K562 (cell line): Measurements from ENCODE around the gene SLC6A7. TPM values are rescaled to one million over a fixed set of nuclear protein-coding genes. Genes with fewer than 3 reads are reported as not detected.
A peak's percentile ranks its signal among the peaks of the same experiment; 100 is the strongest.

Source experiments
- ATAC-seq: fragments of 200-7000 bp; cut with Tn5 transposase; 3 replicates; pipeline ENCODE4 v1.9.1; 2020; ENCODE audit warnings: moderate library complexity
- BruUV-seq: library from RNA; stranded (reverse); fragments of 400-500 nt; replicated peaks from 2 replicates; lab custom pipeline; 2021; lab: Mats Ljungman, UMichigan
- CTCF ChIA-PET: fragments of 300-600 bp; formaldehyde crosslinking; extraction: SDS; loops from one replicate; lab custom pipeline; 2021; ENCODE audit warnings: low intra/inter-chr PET ratio; lab: Yijun Ruan, JAX
- POLR2A ChIA-PET: fragments of 300-600, 350-650 bp; sonication (Branson Sonifier 250); formaldehyde crosslinking; extraction: SDS; loops from one replicate; lab custom pipeline; 2021; ENCODE audit warnings: antibody characterized with exemption, inconsistent platforms; lab: Yijun Ruan, JAX
- DNase-seq, 4 experiments: peaks; one replicate each; pipeline versions ENCODE4 v3.0.0 to v3.0.0-alpha.2; 2011 to 2018; ENCODE audit warnings: low spot score in 3 of 4, mixed read lengths in 3 of 4; ENCODE audit errors: extremely low read depth in 1 of 4
- FAIRE-seq: peaks from 2 replicates; lab custom pipeline; 2011; peaks lifted over from hg19 to GRCh38; lab: Jason Lieb, UNC
- H2AFZ ChIP-seq: 2 replicates; pipeline ENCODE4 v1.6.0; 2011; ENCODE audit warnings: low read depth, low read length, control low read depth, inconsistent platforms
- H3K27ac ChIP-seq: fragments of 200-600 bp; 3 replicates; pipeline ENCODE4 v1.8.0; 2011; ENCODE audit warnings: low read depth, mild to moderate bottlenecking, control low read depth, inconsistent platforms, low read length, moderate library complexity, mixed read lengths; ENCODE audit errors: extremely low read depth
- H3K27me3 ChIP-seq, 2 experiments: fragments of 300-600 bp in 1 of 2; 2 replicates in 1 of 2; 3 replicates in 1 of 2; pipeline versions ENCODE4 v1.6.0 to v1.8.0; 2011; ENCODE audit warnings: inconsistent platforms in 2 of 2, low read length in 2 of 2, mild to moderate bottlenecking in 1 of 2, mixed read lengths in 1 of 2, moderate library complexity in 1 of 2; ENCODE audit not compliant: control insufficient read depth in 2 of 2, insufficient read depth in 2 of 2
- H3K36me3 ChIP-seq: fragments of 300-600 bp; 3 replicates; pipeline ENCODE4 v1.8.0; 2011; ENCODE audit warnings: mild to moderate bottlenecking, low read length, inconsistent platforms; ENCODE audit not compliant: control insufficient read depth, insufficient read depth
- H3K4me1 ChIP-seq, 2 experiments: fragments of 200-600 bp in 1 of 2; replicated peaks in 1 of 2; 2 replicates in 1 of 2; 3 replicates in 1 of 2; pipeline versions ENCODE4 v1.5.1 to v1.8.0; 2011; ENCODE audit warnings: inconsistent platforms in 2 of 2, low read length in 2 of 2, mild to moderate bottlenecking in 1 of 2, mixed read lengths in 1 of 2, moderate library complexity in 1 of 2; ENCODE audit not compliant: control insufficient read depth in 2 of 2, insufficient read depth in 2 of 2
- H3K4me2 ChIP-seq: 2 replicates; pipeline ENCODE4 v1.6.1; 2011; ENCODE audit warnings: low read length, control low read depth, inconsistent platforms, mixed read lengths; ENCODE audit not compliant: insufficient read depth
- H3K4me3 ChIP-seq: fragments of 200-600 bp; sonication (generic), shearing (Covaris generic); 2 replicates; pipeline ENCODE4 v1.5.1; 2016; ENCODE audit warnings: control low read depth, inconsistent platforms
- H3K79me2 ChIP-seq: fragments of 200-600 bp; 3 replicates; pipeline ENCODE4 v1.8.0; 2011; ENCODE audit warnings: low read length, inconsistent platforms; ENCODE audit not compliant: control insufficient read depth, insufficient read depth
- H3K9ac ChIP-seq, 2 experiments: 2 replicates each; pipeline versions ENCODE4 v1.6.0 to v1.6.1; 2011; ENCODE audit warnings: low read depth in 2 of 2, low read length in 2 of 2, control low read depth in 1 of 2, inconsistent platforms in 1 of 2, mild to moderate bottlenecking in 1 of 2, mixed read lengths in 1 of 2; ENCODE audit not compliant: insufficient read depth in 1 of 2
- H3K9me1 ChIP-seq: one replicate; pipeline ENCODE4 v1.6.0; 2011; ENCODE audit warnings: inconsistent platforms, mild to moderate bottlenecking, low read length, moderate library complexity; ENCODE audit not compliant: control insufficient read depth, insufficient read depth
- H3K9me3 ChIP-seq: replicated peaks from 2 replicates; pipeline ENCODE4 v1.5.1; 2011; ENCODE audit warnings: low read depth, low read length, inconsistent platforms; ENCODE audit not compliant: control insufficient read depth, insufficient read depth
- H4K20me1 ChIP-seq: replicated peaks from 2 replicates; pipeline ENCODE4 v1.6.1; 2011; ENCODE audit warnings: low read length, inconsistent platforms, mixed read lengths; ENCODE audit not compliant: control insufficient read depth, insufficient read depth
- BCOR ChIP-seq: fragments of 450-650 bp; IDR thresholded peaks from 2 replicates; pipeline ENCODE4 v1.6.1; 2016
- DACH1 ChIP-seq: fragments of 450-650 bp; IDR thresholded peaks from 2 replicates; pipeline ENCODE4 v1.6.1; 2018; ENCODE audit not compliant: partially characterized antibody
- DDX20 ChIP-seq: fragments of 450-650 bp; IDR thresholded peaks from 2 replicates; pipeline ENCODE4 v1.6.1; 2016; ENCODE audit warnings: missing genetic modification characterization, low read depth, mild to moderate bottlenecking, missing compliant biosample characterization, moderate library complexity
- FOXA3 ChIP-seq, 2 experiments: fragments of 450-650 bp in 1 of 2; sonication (generic) in 1 of 2; formaldehyde crosslinking; IDR thresholded peaks in 1 of 2; conservative IDR thresholded peaks in 1 of 2; 2 replicates each; pipeline versions ENCODE4 v1.4.0 to v1.8.0; 2020 to 2022; ENCODE audit warnings: mild to moderate bottlenecking in 2 of 2, missing genetic modification reagents in 1 of 2
- HDAC2 ChIP-seq: fragments of 450-650 bp; IDR thresholded peaks from 2 replicates; pipeline ENCODE4 v1.6.1; 2016; ENCODE audit warnings: mild to moderate bottlenecking
- KAT2B ChIP-seq: IDR thresholded peaks from one replicate; pipeline ENCODE4 v1.6.1; 2012; ENCODE audit warnings: low read depth, mild to moderate bottlenecking, control low read depth, inconsistent platforms, low read length, moderate library complexity
- KDM1A ChIP-seq, 2 experiments: fragments of 450-650 bp; IDR thresholded peaks; 2 replicates each; pipeline ENCODE4 v1.6.1; 2016; ENCODE audit warnings: mild to moderate bottlenecking in 2 of 2
- POLR2AphosphoS5 ChIP-seq: IDR thresholded peaks from 2 replicates; pipeline ENCODE4 v1.6.1; 2011; ENCODE audit warnings: mild to moderate bottlenecking, low read depth, low read length, moderate library complexity; ENCODE audit not compliant: control insufficient read depth, insufficient read depth
- PTBP1 ChIP-seq: fragments of 200-400 bp; formaldehyde crosslinking; IDR thresholded peaks from 2 replicates; pipeline ENCODE4 v1.6.1; 2017; ENCODE audit warnings: low read depth, low read length
- PTRF ChIP-seq: fragments of 450-650 bp; IDR thresholded peaks from 2 replicates; pipeline ENCODE4 v1.6.1; 2016; ENCODE audit warnings: mild to moderate bottlenecking, missing genetic modification characterization, missing compliant biosample characterization
- TAF7 ChIP-seq: fragments of 450-650 bp; IDR thresholded peaks from 2 replicates; pipeline ENCODE4 v1.6.1; 2016; ENCODE audit warnings: missing genetic modification characterization, missing compliant biosample characterization
- ZFP36 ChIP-seq: fragments of 150-350 bp; IDR thresholded peaks from 2 replicates; pipeline ENCODE4 v1.6.1; 2018; ENCODE audit warnings: low read length, low read depth; ENCODE audit not compliant: partially characterized antibody
- WGBS: fragments of 100-300 bp; shearing (Covaris generic); methylation state at CpG from one replicate; pipeline ENCODE4 v1.1.6; 2016; ENCODE audit warnings: low coverage, mixed read lengths; ENCODE audit not compliant: insufficient coverage; ENCODE audit errors: missing lambda C conversion rate; 5-methylcytosine and 5-hydroxymethylcytosine counted together
- in situ Hi-C: fragments of 300-500 bp; cut with MboI; formaldehyde crosslinking; loops from 4 replicates; pipeline ENCODE4 v1.15.0; 2018; ENCODE audit warnings: inconsistent platforms, mixed read lengths
- intact Hi-C: fragments of 100-400 bp; cut with micrococcal nuclease; formaldehyde crosslinking; loops from 2 replicates; pipeline ENCODE4 v1.14.2; 2022
- polyA plus RNA-seq, 8 experiments: library from polyadenylated mRNA; depleted of rRNA in 4 of 8; stranded (reverse) in 5 of 8; unstranded in 3 of 8; fragments of >200 nt; fragmentation: Nextera tagmentation in 2 of 8; fragmentation: Illumina TruSeq in 1 of 8; extraction: Ambion mirVana in 2 of 8; extraction: Trizol in 1 of 8; gene quantifications; 2 replicates each; pipeline versions ENCODE4 v1.2.1 to v1.2.3, GENCODE V29; 2011 to 2014; ENCODE audit warnings: inconsistent platforms in 1 of 8, missing spikeins in 1 of 8
- total RNA-seq, 7 experiments: library from RNA; depleted of rRNA in 6 of 7; stranded (reverse); fragments of >200 nt in 6 of 7; fragmentation: Illumina TruSeq in 2 of 7; extraction: Trizol in 2 of 7; gene quantifications; 2 replicates each; pipeline versions ENCODE4 v1.2.1 to v1.2.3, GENCODE V29; 2011 to 2021; ENCODE audit warnings: low replicate concordance in 1 of 7
- TF ChIP-seq, protein P1 (sequence below): fragments of 250-450 bp; sonication (Bioruptor Pico); IDR thresholded peaks from 2 replicates; pipeline ENCODE4 v1.5.0; 2021
- TF ChIP-seq, protein P2 (sequence below): sonication (generic); formaldehyde crosslinking; IDR thresholded peaks from 2 replicates; pipeline ENCODE4 v1.8.1; 2023; ENCODE audit warnings: mild to moderate bottlenecking, missing genetic modification reagents

The SLC6A7 gene
- total and polyA plus RNA-seq, 9 of the 15 experiments (the other 6 are each of a cell fraction or from before 2014, with no cell fraction given) = not detected

DNA sequence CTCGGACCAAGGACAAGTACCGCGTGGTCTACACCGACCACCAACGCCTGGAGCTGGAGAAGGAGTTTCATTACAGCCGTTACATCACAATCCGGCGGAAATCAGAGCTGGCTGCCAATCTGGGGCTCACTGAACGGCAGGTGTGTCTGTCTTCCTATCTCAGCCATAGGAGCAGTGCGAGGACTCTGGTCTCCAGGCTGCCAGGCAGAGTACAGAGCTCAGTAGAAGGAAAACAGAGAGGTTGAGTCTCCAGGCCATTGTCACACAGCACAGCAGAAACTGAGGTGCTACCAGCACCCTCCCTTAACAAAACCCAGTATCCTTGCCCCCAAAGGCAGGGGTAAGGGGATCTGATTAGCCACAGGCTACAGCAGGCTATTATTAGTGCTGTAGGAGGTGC is 7.1 kb upstream of the SLC6A7 start:
- intact Hi-C loops (no loop called here), in situ Hi-C loops (no loop called here)
- H3K4me3 ChIP-seq = no peak overlapping the region
- no peaks in the 10 kb centered on the region for H3K9me1 ChIP-seq
- H3K27me3 ChIP-seq = peaks cover 11 to 54% of the 10 kb centered on the region in 2 experiments
- H2AFZ ChIP-seq = no peak overlapping the region
- no peak overlapping the region for H3K27ac ChIP-seq
- FAIRE-seq (no peak), DNase-seq (no peak), ATAC-seq (no peak)
- H3K4me1 ChIP-seq = peaks cover 0 to 4% of the 10 kb centered on the region in 2 experiments; a peak in 2 of 5 replicates
- no peaks in the 10 kb centered on the region for H3K36me3 ChIP-seq
- no peaks in the 10 kb centered on the region for H3K79me2 ChIP-seq
- ChIA-PET POLR2A (interaction anchor here (0.8 to 1.4 kb wide), 2 partner anchors 10 to 17 kb away, joined by 3 to 5 read pairs; no protein-coding TSS in a partner anchor), CTCF (no interaction called here)
- 0 out of 2 replicates have a peak, but pooled peaks cover 3% of the 10 kb centered on the region for H4K20me1 ChIP-seq
- H3K4me2 ChIP-seq = no peak overlapping the region
- H3K9me3 ChIP-seq = no peaks in the 10 kb centered on the region
- no peak overlapping the region; a peak in 1 of 4 replicates for H3K9ac ChIP-seq
- 11% methylated on average over 9 of the region's 10 CpGs for WGBS
- BruUV-seq = no TSS peak
- TF ChIP-seq TAF7 (tag) (no peak), BCOR (peak; percentile 82), DDX20 (no peak), KAT2B (no peak), KDM1A (IDR thresholded peaks at IDR 0.05) (peak in 1 of 2 experiments; percentile 61; a peak in 2 of 4 replicates), PTBP1 (peak; percentile 83; the same call in 1 of the 2 replicates), FOXA3 (CRISPR knock-in tag; conservative IDR thresholded peaks at IDR 0.05 in 1 of 2, IDR thresholded peaks at IDR 0.05 in 1 of 2) (peak in 1 of 2 experiments; percentile 19; a peak in 1 of 4 replicates), ZFP36 (peak; percentile 90), HDAC2 (peak; percentile 61; the same call in 1 of the 2 replicates), POLR2AphosphoS5 (no peak), PTRF (tag) (no peak), DACH1 (peak; percentile 18)
- TF ChIP-seq, protein P1, sequence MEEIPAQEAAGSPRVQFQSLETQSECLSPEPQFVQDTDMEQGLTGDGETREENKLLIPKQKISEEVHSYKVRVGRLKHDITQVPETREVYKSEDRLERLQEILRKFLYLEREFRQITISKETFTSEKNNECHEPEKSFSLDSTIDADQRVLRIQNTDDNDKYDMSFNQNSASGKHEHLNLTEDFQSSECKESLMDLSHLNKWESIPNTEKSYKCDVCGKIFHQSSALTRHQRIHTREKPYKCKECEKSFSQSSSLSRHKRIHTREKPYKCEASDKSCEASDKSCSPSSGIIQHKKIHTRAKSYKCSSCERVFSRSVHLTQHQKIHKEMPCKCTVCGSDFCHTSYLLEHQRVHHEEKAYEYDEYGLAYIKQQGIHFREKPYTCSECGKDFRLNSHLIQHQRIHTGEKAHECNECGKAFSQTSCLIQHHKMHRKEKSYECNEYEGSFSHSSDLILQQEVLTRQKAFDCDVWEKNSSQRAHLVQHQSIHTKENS = no peak
- TF ChIP-seq, protein P2, sequence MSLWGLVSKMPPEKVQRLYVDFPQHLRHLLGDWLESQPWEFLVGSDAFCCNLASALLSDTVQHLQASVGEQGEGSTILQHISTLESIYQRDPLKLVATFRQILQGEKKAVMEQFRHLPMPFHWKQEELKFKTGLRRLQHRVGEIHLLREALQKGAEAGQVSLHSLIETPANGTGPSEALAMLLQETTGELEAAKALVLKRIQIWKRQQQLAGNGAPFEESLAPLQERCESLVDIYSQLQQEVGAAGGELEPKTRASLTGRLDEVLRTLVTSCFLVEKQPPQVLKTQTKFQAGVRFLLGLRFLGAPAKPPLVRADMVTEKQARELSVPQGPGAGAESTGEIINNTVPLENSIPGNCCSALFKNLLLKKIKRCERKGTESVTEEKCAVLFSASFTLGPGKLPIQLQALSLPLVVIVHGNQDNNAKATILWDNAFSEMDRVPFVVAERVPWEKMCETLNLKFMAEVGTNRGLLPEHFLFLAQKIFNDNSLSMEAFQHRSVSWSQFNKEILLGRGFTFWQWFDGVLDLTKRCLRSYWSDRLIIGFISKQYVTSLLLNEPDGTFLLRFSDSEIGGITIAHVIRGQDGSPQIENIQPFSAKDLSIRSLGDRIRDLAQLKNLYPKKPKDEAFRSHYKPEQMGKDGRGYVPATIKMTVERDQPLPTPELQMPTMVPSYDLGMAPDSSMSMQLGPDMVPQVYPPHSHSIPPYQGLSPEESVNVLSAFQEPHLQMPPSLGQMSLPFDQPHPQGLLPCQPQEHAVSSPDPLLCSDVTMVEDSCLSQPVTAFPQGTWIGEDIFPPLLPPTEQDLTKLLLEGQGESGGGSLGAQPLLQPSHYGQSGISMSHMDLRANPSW (CRISPR knock-in tag) = no peak
